Activated CD8-positive, alpha-beta memory T cell treated with anti-CD3 and anti-CD28 coated beads for 1 hour (primary cell): ENCODE results near the gene THOC1.

Source experiments
- DNase-seq, 2 donors: peaks; one replicate each; pipeline ENCODE4 v3.0.0-alpha.2; 2020; ENCODE audit warnings: low read depth in 1 of 2; ENCODE audit errors: extremely low read depth in 1 of 2

Gene THOC1

DNA sequence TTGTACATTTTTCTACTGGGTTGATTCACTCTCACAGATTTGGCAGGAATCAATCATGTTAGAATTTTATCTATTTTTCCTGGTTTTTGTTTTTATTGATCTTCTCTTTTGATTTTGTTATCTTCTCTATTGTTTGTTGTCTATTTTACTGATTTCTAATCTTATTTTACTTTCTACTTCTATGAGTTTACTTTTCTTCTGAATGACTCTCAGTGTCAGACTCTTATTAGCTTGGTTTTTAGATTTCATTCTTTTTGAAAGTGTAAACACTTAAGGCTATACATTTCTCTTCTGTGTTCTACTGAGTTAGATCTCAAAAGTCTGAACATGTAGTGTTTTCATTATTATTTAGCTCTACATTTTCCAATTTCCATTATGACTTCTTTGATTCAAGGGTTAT lies 47.1 kb downstream of the THOC1 start:
- no peak for DNase-seq

- DNase-seq, result no peak
Measured at GRCh38 chr18:217532-218336, 50.1 kb downstream of the THOC1 start.

DNA sequence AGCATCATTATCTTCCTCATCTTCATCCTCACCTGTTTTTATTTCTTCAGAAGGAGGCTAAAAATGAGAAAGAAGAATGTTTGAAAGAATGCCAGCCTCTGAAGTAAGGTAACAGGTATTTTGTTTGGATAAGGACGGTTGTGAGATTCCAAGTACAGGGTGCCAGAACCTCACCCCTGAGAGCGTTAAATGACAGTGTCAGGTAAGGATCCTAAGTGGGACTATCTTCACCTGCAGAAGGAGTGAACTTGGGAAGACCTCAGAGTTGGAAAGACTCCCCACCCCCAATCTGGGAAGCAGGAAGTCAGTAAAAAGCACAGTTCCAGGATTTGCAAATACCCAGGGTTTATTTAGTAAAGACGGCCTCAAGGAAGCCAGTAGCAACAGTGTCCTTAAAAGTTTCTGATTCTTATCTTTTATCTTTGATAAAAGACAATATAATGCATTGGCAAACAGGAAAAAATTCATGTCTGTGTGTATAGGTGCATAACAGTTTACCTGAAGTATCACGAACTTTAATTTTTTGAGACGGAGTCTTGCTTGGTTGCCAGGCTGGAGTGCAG lies 52.3 kb downstream of the THOC1 start:
- DNase-seq, result no peak

- no peak for DNase-seq
Measured at GRCh38 chr18:213966-214365, 53.9 kb downstream of the THOC1 start.

DNA sequence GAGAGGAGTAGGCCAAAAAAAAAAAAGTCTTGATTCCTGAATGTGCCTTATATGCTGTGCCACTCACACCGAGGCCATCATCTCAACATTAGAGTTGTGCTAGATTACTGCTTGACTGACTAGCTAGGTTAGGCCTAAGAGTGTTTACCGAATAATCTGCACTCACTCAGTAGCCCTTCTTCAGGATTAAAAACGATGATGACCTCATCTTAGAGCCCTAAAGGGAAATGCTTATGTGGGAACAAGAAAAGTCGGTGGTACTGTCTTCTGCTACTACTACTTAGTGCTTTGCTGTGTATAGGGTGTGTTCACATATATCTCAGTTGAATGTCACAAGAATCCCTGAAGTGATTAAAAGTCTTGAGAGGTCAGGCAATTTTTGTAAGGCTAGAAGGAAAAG lies 54.3 kb downstream of the THOC1 start:
- DNase-seq, result no peak

GRCh38 chr18:212780-213179 lies 55.1 kb downstream of the THOC1 start:
- DNase-seq, result no peak

DNA sequence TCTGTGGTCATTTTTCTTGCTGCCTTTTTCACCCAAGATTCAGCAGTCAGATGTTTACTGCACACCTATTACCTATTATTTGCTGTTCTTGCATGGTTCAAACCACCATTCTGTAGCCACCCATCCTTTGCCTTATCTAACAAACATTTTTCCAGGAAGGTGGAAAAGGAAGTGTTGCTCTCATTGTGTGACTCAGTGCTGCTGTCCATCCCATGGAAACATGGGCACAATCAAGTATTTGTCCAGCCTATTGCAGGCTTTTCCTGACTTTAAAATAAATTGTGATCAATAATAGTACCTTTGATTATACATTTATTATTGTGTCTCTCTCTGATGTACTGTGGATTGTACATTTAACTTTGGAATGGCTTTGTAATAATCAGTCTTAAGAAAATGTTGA lies 56.3 kb downstream of the THOC1 start:
- DNase-seq, result no peak

- no peak for DNase-seq
Measured at GRCh38 chr18:210733-211132, 57.1 kb downstream of the THOC1 start.

DNA sequence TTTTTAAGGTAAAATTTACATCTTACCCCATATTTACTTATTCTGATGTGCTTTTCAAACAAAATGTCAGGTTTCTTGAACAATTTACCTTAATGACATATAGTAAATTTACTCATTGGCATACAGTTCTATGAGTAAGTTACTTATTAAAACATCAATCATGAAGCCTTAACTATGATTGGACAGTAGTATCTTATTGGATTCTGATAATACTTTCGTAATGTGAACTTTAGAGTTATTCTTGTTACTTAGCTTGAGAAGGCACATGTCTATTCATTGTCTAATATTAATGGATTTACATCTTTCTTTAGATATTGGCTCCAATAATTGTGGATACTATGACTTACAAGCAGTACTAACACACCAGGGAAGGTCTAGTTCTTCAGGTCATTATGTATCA lies 57.8 kb downstream of the THOC1 start:
- DNase-seq, result no peak

DNA sequence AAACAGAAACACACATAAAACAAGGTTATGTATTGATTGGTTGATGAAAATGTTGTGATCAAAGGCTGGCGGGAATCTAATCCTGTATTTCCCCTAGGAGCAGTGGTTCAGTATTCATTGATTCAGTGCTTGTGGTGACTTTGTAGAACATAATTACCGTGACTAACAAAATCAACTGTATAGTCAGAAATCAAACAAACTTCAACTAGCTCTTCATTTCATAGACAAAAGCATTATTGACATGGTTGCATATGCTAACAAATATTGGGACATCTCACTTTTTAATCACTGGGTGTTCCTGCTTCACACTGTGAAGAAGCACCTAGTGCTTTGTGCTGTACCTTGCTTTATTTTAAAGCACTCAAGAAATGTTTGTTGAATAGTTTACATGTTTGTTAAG lies 68.1 kb downstream of the THOC1 start:
- no peak for DNase-seq

DNA sequence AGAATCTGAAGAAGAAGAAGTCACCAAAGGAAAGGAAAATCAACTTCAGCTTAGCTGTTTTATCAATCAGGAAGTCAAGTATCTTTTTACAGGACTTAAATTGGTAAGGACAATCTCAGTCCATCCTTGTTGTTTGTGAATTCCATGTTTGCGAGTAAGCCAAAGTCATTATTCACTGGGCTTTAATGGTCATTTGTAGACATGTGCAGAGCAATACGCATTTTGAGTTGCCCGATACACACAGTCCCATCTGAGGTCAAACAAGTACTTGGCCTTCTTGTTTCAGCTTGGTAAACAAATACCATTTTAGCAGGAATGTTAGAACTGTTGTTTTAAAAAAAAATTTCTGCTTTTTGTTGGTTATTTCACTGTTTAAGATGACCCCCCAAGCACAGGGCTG lies 68.6 kb downstream of the THOC1 start:
- DNase-seq, result no peak

- no peak for DNase-seq
Measured at GRCh38 chr18:195651-196050, 72.2 kb downstream of the THOC1 start.

DNA sequence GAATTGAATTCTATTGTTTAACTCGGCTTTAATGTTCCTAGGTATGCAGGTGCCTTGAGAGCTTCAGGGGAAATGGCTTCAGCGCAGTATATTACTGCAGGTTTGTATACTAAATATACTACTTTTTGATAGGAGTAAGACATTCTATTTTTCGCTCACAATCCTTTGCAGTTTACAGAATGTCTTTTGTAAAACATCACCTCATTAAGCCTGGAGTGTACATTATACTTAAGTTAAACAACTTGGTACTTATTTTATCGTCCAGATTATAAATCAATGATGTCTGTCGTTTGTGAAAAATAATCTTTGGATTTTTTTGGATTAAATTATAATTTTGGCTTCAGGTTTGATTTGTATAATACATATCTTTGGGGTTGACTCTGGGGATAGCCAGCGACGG lies 75.0 kb downstream of the THOC1 start:
- no peak for DNase-seq

GRCh38 chr18:191725-192124 lies 76.1 kb downstream of the THOC1 start:
- DNase-seq, result no peak

- DNase-seq, result no peak
Measured at GRCh38 chr18:189254-189653, 78.6 kb downstream of the THOC1 start.

DNA sequence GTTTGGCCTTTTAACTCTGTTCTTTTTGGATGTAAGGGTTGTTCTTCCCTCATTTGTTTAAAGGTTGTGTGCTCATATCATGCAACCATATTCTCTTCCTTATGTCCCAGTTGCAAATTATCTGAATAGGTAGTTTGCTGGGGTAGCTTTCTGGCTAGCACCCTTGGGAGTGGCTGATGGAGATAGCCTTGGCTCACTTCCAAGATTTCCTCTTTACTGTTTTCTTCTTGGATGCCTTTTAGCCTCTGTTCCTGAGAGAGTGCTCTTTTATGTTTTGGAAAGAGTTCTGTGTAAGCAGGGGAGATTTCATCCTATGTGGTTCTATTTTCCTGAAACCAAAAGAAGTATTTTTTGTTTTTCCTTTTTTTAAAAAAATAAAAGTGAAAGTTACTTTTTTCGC lies 84.1 kb downstream of the THOC1 start:
- no peak for DNase-seq

GRCh38 chr18:181711-182110 lies 86.1 kb downstream of the THOC1 start:
- DNase-seq, result no peak

DNA sequence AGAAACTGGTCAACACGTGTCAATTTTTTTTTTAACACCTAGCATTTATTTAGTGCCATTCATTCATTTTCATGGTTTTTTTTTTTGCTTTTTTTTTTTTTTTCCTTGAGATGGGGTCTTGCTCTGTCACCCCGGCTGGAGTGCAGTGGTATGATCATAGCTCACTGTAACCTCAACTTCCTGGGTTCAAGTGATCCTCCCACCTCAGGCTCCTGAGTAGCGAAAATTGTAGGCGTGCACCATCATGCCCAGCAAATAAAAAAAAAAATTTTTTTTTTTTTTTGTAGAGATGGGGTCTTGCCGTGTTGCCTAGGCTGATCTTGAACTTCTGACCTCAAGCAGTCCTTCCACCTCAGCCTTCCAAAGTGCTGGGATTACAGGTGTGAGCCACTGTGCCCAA lies 88.3 kb downstream of the THOC1 start:
- DNase-seq, result no peak

DNA sequence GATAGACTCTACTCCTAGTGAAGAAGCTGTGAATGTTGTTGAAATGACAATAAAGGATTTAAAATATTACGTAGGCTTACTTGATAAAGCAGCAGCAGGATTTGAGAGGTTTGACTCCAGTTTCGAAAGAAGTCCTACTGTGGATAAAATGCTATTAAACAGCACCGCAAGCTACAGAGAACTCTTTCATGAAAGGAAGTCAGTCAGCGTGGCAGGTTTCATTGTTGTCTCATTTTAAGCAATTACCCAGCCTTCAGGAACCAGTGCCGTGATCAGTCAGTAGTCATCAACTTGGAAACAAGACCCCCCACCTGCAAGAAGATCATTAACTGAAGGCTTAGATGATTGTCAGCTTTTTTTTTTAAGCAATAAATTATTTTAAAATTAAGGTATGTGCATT lies 95.5 kb downstream of the THOC1 start:
- DNase-seq, result no peak
